Hepatic stellate cell (primary cell): ENCODE data around the gene RTBDN.
A peak's percentile ranks its signal among the peaks of the same experiment; 100 is the strongest.
"Not testable (repeated sequence)": the region's sequence is repeated elsewhere in the genome, so short reads cannot be mapped to it uniquely, and the experiment has no call there.

Experiments used
- DNase-seq: peaks from one replicate; pipeline ENCODE4 v3.0.0; 2011; ENCODE audit warnings: low spot score

Gene RTBDN

GRCh38 chr19:12856653-12857052 lies 22.3 kb upstream of the RTBDN start:
- DNase-seq = no peak

GRCh38 chr19:12847159-12848139 lies 13.1 kb upstream of the RTBDN start:
- peak; percentile 87 for DNase-seq

GRCh38 chr19:12846613-12847012 lies 12.2 kb upstream of the RTBDN start:
- DNase-seq = not testable (repeated sequence)

DNA sequence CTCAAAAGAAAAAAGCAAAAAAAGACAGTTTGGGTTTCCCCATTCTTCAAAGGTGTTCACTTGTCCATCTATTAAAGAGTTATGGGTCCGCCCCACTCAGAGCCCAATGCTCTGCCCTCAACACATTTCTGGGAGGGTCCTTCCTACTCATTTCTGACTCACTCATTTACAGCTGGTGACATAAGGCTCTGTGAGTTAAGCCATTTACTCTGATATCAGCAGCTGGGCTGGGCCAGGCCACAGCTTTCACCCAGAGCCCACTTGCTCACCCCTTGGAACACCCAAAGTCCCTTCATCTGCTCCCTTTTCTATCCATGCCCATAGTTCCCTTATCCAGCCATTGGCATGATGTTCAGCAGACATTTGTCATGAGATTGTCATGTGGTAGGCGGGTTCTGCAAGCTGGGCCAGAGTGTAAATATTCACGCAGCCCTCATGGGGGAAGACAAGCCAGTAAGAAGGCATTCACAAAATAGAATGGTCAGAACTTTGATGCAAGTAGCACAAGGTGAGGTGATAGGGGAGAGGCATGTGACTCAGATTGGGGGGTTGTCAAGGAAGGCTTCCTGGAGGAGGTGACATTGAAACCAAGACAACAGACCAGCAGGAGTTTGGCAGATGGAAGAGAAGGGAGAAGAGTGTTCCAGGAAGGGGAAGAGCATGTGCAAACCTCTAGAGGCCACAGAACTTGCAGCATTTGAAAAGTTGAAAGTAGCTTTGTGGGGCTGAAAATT lies 9.8 kb upstream of the RTBDN start:
- no peak for DNase-seq

GRCh38 chr19:12843328-12843727 lies 8.9 kb upstream of the RTBDN start:
- no peak for DNase-seq

- DNase-seq = no peak
Measured at GRCh38 chr19:12842511-12842910, 8.1 kb upstream of the RTBDN start.

- no peak for DNase-seq
Measured at GRCh38 chr19:12841094-12841493, 6.7 kb upstream of the RTBDN start.

- no peak for DNase-seq
Measured at GRCh38 chr19:12840091-12841079, 6.0 kb upstream of the RTBDN start.

DNA sequence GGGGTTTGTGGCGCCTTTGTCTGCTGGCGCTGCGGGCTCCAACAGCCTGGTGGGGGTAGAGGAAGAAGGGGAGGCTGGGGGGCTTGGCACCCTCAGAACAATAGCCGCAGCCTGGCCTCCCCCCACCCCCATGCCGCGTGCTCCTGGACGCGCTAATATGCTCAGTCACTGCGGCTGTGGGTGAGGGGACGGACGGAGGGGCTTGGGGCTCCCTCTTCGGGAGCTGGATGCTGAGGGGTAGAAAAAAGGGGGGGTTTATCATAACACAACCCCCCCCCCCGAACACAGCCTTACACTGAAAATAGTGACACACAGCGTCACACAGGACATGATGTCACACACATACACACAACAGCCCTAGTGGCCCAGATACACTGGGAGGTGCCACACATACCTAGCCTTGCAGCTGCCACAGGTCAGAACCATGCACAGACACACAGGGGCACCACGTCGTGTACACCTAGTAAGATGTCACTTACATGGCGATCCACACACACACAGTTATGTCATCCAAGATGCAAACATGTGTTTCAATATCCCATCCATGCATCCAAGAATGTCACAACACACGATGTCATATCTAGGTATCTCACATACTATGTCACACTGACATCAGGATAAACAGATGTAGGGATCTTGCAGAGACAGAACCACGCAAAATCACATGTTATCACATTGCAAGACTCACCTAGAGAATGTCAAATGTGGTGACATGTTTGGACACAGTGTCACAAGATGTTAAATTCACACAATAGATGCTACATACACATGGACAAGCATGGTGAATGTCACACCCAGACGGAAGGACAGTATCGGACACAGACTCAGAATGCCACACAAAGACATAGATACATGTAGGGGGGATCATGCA lies 4.7 kb upstream of the RTBDN start:
- DNase-seq = no peak

- DNase-seq = no peak
Measured at GRCh38 chr19:12838182-12838885, 4.0 kb upstream of the RTBDN start, which contains the start of gene MAST1. MAST1 (plus strand) TSS chr19:12838515; CDS start chr19:12838573, 58 bp downstream.

DNA sequence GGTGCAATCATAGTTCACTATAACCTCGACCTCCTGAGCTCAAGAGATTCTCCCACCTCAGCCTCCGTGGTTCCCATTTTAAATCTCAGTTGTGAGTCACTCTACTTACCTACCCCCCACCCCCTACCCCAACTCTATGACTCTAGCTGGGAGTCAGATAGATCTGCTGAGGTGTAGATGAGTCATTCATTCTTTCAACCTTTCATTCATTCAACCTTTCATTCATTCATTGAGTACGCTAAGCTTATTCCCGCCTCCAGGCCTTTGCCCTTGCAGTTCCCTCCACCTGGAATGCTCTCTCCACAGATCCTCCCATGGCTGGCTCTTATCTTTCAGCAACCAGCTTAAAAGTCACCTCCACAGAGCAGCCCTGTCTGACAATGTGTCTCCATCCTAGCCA lies 2.8 kb upstream of the RTBDN start:
- no peak for DNase-seq

- no peak for DNase-seq
Measured at GRCh38 chr19:12836529-12836863, 2.1 kb upstream of the RTBDN start.

- DNase-seq = no peak
Measured at GRCh38 chr19:12834976-12835757, 788 bp upstream of the RTBDN start.

DNA sequence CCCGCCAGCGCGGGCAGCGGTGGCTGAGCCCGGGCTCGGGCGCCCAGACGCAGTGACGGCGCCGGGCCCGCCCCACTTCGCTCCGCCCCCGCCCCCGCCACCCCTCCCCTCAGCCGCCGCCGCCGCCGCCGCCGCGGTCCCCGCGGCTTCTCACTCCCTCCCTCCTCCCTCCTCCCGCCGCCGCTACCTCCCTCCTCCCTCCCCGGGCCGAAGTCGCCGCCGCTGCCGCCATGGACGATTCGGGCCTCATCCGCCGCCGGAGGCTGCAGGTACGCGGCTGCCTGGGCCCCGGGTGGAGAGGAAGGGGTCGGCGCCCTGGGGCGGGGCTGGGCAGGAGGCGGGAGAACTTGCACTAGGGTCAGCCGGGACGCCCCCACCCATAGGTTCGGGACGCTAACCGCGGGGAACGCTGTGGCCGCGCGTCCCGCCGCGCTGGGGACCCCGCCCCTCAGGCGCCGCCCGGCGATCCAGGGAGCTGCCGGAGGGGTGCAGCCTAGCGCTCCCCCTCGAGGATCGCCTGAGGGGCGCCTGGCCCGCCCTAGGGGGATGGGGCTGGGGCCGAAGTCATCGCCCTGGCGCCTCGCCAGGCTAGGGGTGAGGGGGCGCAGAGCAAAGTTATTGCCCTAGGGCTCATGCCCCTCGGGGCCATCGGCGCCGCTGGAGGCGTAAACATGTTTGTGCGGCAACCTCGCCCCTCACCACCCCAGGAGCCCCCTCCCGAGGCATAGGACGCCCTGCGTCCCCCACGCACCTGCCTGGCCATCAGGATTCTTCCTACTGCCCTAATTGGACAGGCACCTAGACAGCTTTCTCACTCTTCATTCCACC lies 427 bp downstream of the RTBDN start:
- no peak for DNase-seq

DNA sequence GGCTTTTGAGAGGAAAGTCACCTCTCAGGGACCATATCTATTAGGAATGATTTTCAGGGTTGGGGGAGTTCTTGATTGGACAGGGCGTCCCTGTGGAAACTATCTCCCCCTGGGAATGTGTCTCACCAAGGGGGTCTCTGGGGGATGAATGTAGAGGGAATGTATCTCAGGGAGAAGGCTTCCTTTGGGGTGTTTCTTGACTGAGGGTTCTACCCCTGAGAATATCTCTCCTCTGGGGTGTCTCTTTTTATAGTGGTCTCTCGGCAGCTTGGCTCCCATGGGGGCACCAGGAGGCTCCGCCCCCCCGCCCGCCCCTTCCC lies 1.0 kb downstream of the RTBDN start:
- DNase-seq = no peak

- no peak for DNase-seq
Measured at GRCh38 chr19:12828494-12828893, 5.9 kb downstream of the RTBDN start.

DNA sequence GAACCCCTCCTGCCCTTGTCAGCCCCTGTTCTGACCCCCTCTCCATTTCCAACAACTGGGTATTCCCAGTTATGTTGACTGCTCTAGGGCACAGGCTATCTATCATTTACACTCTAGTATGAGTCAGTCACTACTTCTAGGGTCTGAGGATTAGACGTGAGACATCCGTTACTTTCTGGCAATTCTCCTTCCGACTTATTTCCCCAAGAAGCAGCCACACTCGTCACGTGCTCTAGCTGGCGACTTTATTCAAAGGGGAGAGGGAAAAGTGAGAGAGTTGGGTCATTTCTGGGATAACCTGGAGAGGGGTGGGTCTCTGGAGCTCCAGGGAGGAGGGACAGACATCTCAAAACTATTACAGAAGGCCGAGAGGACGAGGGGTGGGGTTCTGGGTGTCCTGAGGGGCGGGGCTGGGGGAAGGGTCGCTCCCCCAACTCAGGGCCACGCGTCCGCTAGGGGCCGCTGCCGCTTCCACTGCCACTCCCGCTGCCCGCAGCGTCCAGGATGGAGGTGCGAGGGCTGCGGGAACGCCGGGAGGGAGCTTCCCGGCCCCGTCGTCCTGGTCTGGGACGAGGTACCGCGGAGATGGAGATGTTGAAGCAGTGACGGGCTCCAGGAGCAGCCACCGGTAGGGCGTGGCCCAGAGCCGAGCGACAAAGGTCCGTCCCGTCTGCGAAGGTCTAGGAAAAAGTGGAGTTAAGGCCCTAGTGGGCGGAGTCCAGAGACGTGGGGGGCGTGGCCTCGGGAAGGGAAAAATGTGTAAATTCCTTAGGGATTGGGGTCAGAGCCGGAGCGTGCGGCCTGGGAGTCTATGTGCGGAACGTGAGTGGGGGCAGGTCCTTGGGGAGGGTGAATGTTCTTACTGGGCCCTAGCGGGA lies 8.9 kb downstream of the RTBDN start:
- peak; percentile 71 for DNase-seq

- DNase-seq = no peak
Measured at GRCh38 chr19:12821761-12822160, 12.6 kb downstream of the RTBDN start.
